Liver (tissue), 9 donors: ENCODE measurements around the gene SMIM26. TPM values are rescaled to one million over a fixed set of nuclear protein-coding genes. Genes with fewer than 3 reads are reported as not detected.
"Not testable (repeated sequence)": the region's sequence is repeated elsewhere in the genome, so short reads cannot be mapped to it uniquely, and the experiment has no call there.

Source experiments
- DNase-seq: peaks from one replicate; pipeline ENCODE4 v3.0.0-alpha.2; 2017; ENCODE audit warnings: low spot score
- H3K27ac ChIP-seq, 2 donors: one replicate each; pipeline ENCODE4 v1.7.0; 2013; ENCODE audit warnings: inconsistent platforms in 2 of 2, low read length in 2 of 2, control low read depth in 1 of 2, low read depth in 1 of 2, mild to moderate bottlenecking in 1 of 2
- H3K27me3 ChIP-seq, 4 donors: one replicate each; pipeline versions ENCODE4 v1.6.1 to v1.7.0; 2013; ENCODE audit warnings: low read length in 3 of 4, inconsistent platforms in 1 of 4, mild to moderate bottlenecking in 1 of 4, moderate library complexity in 1 of 4; ENCODE audit not compliant: control insufficient read depth in 4 of 4, insufficient read depth in 4 of 4
- H3K36me3 ChIP-seq, 4 donors: one replicate each; pipeline versions ENCODE4 v1.6.1 to v1.7.0; 2013; ENCODE audit warnings: low read length in 3 of 4, mild to moderate bottlenecking in 3 of 4, low read depth in 1 of 4, moderate library complexity in 1 of 4; ENCODE audit not compliant: control insufficient read depth in 4 of 4, insufficient read depth in 3 of 4
- H3K4me1 ChIP-seq, 4 donors: one replicate each; pipeline versions ENCODE4 v1.6.1 to v1.7.0; 2013; ENCODE audit warnings: low read length in 3 of 4, mild to moderate bottlenecking in 3 of 4, moderate library complexity in 1 of 4; ENCODE audit not compliant: control insufficient read depth in 4 of 4, insufficient read depth in 4 of 4
- H3K4me3 ChIP-seq, 3 donors: one replicate each; pipeline versions ENCODE4 v1.6.1 to v1.7.0; 2013; ENCODE audit warnings: low read length in 3 of 3, control low read depth in 1 of 3, low read depth in 1 of 3, mild to moderate bottlenecking in 1 of 3
- H3K9ac ChIP-seq, 2 donors: one replicate each; pipeline ENCODE4 v1.7.0; 2013; ENCODE audit warnings: low read length in 2 of 2, mild to moderate bottlenecking in 2 of 2, moderate library complexity in 2 of 2, control low read depth in 1 of 2, low read depth in 1 of 2
- H3K9me3 ChIP-seq, 4 donors: one replicate each; pipeline versions ENCODE4 v1.6.1 to v1.7.0; 2013; ENCODE audit warnings: low read length in 3 of 4; ENCODE audit not compliant: control insufficient read depth in 4 of 4
- EGR1 ChIP-seq, 2 donors: IDR thresholded peaks; 2 replicates each; pipeline ENCODE4 v1.6.1; 2016 to 2018; ENCODE audit warnings: antibody characterized with exemption in 2 of 2, low read depth in 2 of 2
- FOXA2 ChIP-seq: IDR thresholded peaks from 2 replicates; pipeline ENCODE4 v1.6.1; 2016; ENCODE audit warnings: antibody characterized with exemption
- GABPA ChIP-seq, 2 donors: IDR thresholded peaks in 1 of 2; conservative IDR thresholded peaks in 1 of 2; 2 replicates each; pipeline ENCODE4 v1.6.1; 2016; ENCODE audit warnings: antibody characterized with exemption in 2 of 2, mild to moderate bottlenecking in 1 of 2, moderate library complexity in 1 of 2
- HNF4A ChIP-seq, 2 donors: conservative IDR thresholded peaks; 2 replicates each; pipeline ENCODE4 v1.6.1; 2016; ENCODE audit warnings: antibody characterized with exemption in 2 of 2, mild to moderate bottlenecking in 2 of 2
- HNF4G ChIP-seq: IDR thresholded peaks from 2 replicates; pipeline ENCODE4 v1.6.1; 2016; ENCODE audit warnings: antibody characterized with exemption
- JUND ChIP-seq, 2 donors: IDR thresholded peaks; 2 replicates each; pipeline ENCODE4 v1.6.1; 2016; ENCODE audit warnings: antibody characterized with exemption in 2 of 2
- NR2F2 ChIP-seq: IDR thresholded peaks from 2 replicates; pipeline ENCODE4 v1.6.1; 2016; ENCODE audit warnings: antibody characterized with exemption
- RAD21 ChIP-seq, 2 donors: IDR thresholded peaks; 2 replicates each; pipeline ENCODE4 v1.6.1; 2016; ENCODE audit warnings: antibody characterized with exemption in 2 of 2, mild to moderate bottlenecking in 2 of 2
- TAF1 ChIP-seq: conservative IDR thresholded peaks from 2 replicates; pipeline ENCODE4 v1.6.1; 2016; ENCODE audit warnings: antibody characterized with exemption, mild to moderate bottlenecking
- YY1 ChIP-seq: IDR thresholded peaks from 2 replicates; pipeline ENCODE4 v1.6.1; 2016; ENCODE audit warnings: antibody characterized with exemption, mild to moderate bottlenecking
- WGBS: extraction: QIAGEN DNeasy Blood & Tissue Kit; methylation state at CpG from one replicate; pipeline ENCODE4 v1.1.7; 2013; 5-methylcytosine and 5-hydroxymethylcytosine counted together
- polyA plus RNA-seq, 2 donors: library from polyadenylated mRNA; stranded (reverse) in 1 of 2; unstranded in 1 of 2; fragments of 200-250 nt in 1 of 2; fragments of >200 nt in 1 of 2; fragmentation: Nextera tagmentation in 1 of 2; extraction: Ambion mirVana in 1 of 2; gene quantifications; one replicate each; pipeline versions ENCODE4 v1.2.1 to v1.2.3, GENCODE V29; 2013 to 2015
- total RNA-seq, 2 donors: library from RNA; depleted of rRNA; stranded (reverse); fragments of >200 nt; gene quantifications; one replicate each; pipeline ENCODE4 v1.2.3, GENCODE V29; 2014
- TF ChIP-seq, protein P1 (sequence below): IDR thresholded peaks from 2 replicates; pipeline ENCODE4 v1.6.1; 2016; ENCODE audit warnings: antibody characterized with exemption
- TF ChIP-seq, protein P2 (sequence below): IDR thresholded peaks from 2 replicates; pipeline ENCODE4 v1.6.1; 2016; ENCODE audit warnings: antibody characterized with exemption
- TF ChIP-seq, protein P3 (sequence below): IDR thresholded peaks from 2 replicates; pipeline ENCODE4 v1.6.1; 2016; ENCODE audit warnings: antibody characterized with exemption
- TF ChIP-seq, protein P4 (sequence below): fragments of 150-350 bp; IDR thresholded peaks from 2 replicates; pipeline ENCODE4 v1.5.1; 2017; ENCODE audit warnings: improper control_type of control experiment, low read depth, low read length; ENCODE audit not compliant: missing input control
- donor health status: healthy.
- donor health status: healthy.
- donor health status: healthy.
- donor health status: healthy.
- donor health status: healthy.

Gene SMIM26
- total and polyA plus RNA-seq, 4 donors, result 37.4 to 142 (median 54.5) TPM

DNA sequence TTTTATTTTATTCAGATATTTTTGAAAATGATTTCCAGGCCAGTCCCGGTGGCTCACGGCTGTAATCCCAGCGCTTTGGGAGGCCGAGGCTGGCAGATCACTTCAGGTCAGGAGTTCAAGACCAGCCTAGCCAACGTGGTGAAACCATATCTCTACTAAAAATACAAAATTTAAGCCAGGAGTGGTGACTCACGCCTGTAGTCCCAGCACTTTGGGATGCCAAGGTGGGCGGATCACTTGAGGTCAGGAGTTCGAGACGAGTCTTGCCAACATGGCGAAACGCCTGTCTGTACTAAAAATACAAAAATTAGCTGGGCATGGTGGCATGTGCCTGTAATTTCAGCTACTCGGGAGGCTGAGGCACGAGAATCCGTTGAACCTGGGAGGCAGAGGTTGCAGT is 40.5 kb upstream of the SMIM26 start:
- peaks cover 17 to 74% (median 62%) of the 10 kb centered on the region in 4 donors for H3K36me3 ChIP-seq

DNA sequence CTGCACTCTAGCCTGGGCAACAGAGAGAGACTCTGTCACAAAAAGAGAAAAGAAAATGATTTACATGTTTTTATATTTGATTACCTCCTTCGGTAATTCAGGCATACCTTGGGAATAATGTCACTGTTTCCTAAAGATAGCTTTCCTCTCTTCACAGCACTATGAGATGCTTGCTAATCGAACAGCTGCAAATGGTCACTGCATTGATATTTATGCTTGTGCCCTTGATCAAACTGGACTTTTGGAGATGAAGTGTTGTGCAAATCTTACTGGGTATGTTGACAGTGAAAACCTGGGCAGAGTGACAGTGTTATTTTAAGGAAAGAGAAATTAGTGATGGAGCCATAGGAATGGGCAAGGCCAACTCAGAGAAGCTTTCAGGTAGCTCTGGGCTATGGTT is 39.9 kb upstream of the SMIM26 start:
- no peaks in the 10 kb centered on the region for H3K9me3 ChIP-seq
- TF ChIP-seq, protein P1, sequence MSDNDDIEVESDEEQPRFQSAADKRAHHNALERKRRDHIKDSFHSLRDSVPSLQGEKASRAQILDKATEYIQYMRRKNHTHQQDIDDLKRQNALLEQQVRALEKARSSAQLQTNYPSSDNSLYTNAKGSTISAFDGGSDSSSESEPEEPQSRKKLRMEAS, result no peak
- TF ChIP-seq JUND (IDR thresholded peaks at IDR 0.05) (no peak), HNF4A (conservative IDR thresholded peaks at IDR 0.05) (no peak), YY1 (no peak)
- TF ChIP-seq, protein P2, sequence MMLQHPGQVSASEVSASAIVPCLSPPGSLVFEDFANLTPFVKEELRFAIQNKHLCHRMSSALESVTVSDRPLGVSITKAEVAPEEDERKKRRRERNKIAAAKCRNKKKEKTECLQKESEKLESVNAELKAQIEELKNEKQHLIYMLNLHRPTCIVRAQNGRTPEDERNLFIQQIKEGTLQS, result no peak
- peaks cover 19 to 80% (median 65%) of the 10 kb centered on the region in 4 donors for H3K36me3 ChIP-seq
- 91% methylated on average over 2 of the region's 2 CpGs for WGBS
- no peak for DNase-seq
- no peaks in the 10 kb centered on the region for H3K27me3 ChIP-seq
- H3K4me1 ChIP-seq, result no peaks in the 10 kb centered on the region
- no peak overlapping the region for H3K27ac ChIP-seq
- no peak overlapping the region for H3K4me3 ChIP-seq
- no peak overlapping the region for H3K9ac ChIP-seq

More for the DNA sequence above, 40.5 kb upstream of the SMIM26 start:
- not testable (repeated sequence) for H3K4me3 ChIP-seq, H3K27ac ChIP-seq, H3K4me1 ChIP-seq, DNase-seq, H3K27me3 ChIP-seq, H3K9me3 ChIP-seq, H3K9ac ChIP-seq
- 76% methylated on average over 14 of the region's 14 CpGs for WGBS

DNA sequence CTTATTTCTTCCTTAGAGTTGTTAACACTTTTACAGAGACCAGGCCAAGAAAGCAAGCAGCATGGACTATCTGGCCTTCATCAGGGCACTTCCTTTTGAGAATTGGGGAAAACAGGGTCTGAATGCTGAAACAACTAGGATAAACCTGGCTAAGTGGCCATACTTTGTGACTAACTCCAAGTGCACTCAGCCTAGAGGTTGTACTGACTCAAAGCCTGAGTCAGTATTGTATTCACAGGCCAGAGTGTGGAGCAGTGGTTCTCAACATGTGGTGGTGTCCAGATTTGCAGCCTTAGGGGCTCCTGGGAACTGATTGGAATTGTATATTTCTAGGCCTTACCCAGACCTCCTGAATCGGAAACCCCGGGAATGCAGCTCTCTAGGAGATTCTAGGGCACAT is 39.4 kb upstream of the SMIM26 start:
- Histone ChIP-seq H3K4me1 (no peaks in the 10 kb centered on the region), H3K36me3 (peaks cover 19 to 85% (median 68%) of the 10 kb centered on the region in 4 donors), H3K27me3 (no peaks in the 10 kb centered on the region), H3K9ac (no peak overlapping the region), H3K9me3 (no peaks in the 10 kb centered on the region), H3K27ac (no peak overlapping the region), H3K4me3 (no peak overlapping the region)
- no peak for TF ChIP-seq HNF4G
- TF ChIP-seq, protein P2, result no peak
- TF ChIP-seq TAF1, result no peak
- TF ChIP-seq, protein P3, sequence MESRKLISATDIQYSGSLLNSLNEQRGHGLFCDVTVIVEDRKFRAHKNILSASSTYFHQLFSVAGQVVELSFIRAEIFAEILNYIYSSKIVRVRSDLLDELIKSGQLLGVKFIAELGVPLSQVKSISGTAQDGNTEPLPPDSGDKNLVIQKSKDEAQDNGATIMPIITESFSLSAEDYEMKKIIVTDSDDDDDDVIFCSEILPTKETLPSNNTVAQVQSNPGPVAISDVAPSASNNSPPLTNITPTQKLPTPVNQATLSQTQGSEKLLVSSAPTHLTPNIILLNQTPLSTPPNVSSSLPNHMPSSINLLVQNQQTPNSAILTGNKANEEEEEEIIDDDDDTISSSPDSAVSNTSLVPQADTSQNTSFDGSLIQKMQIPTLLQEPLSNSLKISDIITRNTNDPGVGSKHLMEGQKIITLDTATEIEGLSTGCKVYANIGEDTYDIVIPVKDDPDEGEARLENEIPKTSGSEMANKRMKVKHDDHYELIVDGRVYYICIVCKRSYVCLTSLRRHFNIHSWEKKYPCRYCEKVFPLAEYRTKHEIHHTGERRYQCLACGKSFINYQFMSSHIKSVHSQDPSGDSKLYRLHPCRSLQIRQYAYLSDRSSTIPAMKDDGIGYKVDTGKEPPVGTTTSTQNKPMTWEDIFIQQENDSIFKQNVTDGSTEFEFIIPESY, result no peak
- no peak for TF ChIP-seq RAD21 (IDR thresholded peaks at IDR 0.05)
- TF ChIP-seq JUND (IDR thresholded peaks at IDR 0.05), result no peak
- TF ChIP-seq, protein P1, result no peak
- TF ChIP-seq FOXA2, result no peak
- TF ChIP-seq NR2F2, result no peak
- TF ChIP-seq YY1, result no peak
- TF ChIP-seq EGR1 (IDR thresholded peaks at IDR 0.05; ENCODE audit: low read depth in 2 of 2), result no peak
- no peak for TF ChIP-seq GABPA (IDR thresholded peaks at IDR 0.05 in 1 of 2, conservative IDR thresholded peaks at IDR 0.05 in 1 of 2)
- TF ChIP-seq, protein P4, sequence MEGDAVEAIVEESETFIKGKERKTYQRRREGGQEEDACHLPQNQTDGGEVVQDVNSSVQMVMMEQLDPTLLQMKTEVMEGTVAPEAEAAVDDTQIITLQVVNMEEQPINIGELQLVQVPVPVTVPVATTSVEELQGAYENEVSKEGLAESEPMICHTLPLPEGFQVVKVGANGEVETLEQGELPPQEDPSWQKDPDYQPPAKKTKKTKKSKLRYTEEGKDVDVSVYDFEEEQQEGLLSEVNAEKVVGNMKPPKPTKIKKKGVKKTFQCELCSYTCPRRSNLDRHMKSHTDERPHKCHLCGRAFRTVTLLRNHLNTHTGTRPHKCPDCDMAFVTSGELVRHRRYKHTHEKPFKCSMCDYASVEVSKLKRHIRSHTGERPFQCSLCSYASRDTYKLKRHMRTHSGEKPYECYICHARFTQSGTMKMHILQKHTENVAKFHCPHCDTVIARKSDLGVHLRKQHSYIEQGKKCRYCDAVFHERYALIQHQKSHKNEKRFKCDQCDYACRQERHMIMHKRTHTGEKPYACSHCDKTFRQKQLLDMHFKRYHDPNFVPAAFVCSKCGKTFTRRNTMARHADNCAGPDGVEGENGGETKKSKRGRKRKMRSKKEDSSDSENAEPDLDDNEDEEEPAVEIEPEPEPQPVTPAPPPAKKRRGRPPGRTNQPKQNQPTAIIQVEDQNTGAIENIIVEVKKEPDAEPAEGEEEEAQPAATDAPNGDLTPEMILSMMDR, result no peak
- TF ChIP-seq HNF4A (conservative IDR thresholded peaks at IDR 0.05), result no peak
- 95% methylated on average over 2 of the region's 2 CpGs for WGBS
- DNase-seq, result no peak
